MCF 10A (cell line): ENCODE data around the gene SCUBE1. TPM values are rescaled to one million over a fixed set of nuclear protein-coding genes. Genes with fewer than 3 reads are reported as not detected.

Experiments used
- BruUV-seq: library from RNA; stranded (reverse); fragments of 400-500 nt; replicated peaks from 2 replicates; lab custom pipeline; 2021; lab: Mats Ljungman, UMichigan
- CTCF ChIA-PET: fragments of 300-600 bp; sonication (Branson Sonifier 250); formaldehyde crosslinking; extraction: SDS; loops from one replicate; lab custom pipeline; 2021; ENCODE audit warnings: antibody characterized with exemption, inconsistent platforms; lab: Yijun Ruan, JAX
- POLR2A ChIA-PET: fragments of 300-600, 350-650 bp; sonication (Branson Sonifier 250); formaldehyde crosslinking; extraction: SDS; loops from one replicate; lab custom pipeline; 2020; ENCODE audit warnings: antibody characterized with exemption, inconsistent platforms; lab: Yijun Ruan, JAX
- DNase-seq: peaks from one replicate; pipeline ENCODE4 v3.0.0-alpha.2; 2018; ENCODE audit not compliant: unreplicated experiment
- H3K27ac Mint-ChIP-seq: one replicate; pipeline ENCODE4 v1.8.0; 2022; ENCODE audit warnings: mild to moderate bottlenecking, low read depth, mixed read lengths; ENCODE audit not compliant: unreplicated experiment
- H3K27me3 Mint-ChIP-seq: one replicate; pipeline ENCODE4 v1.8.0; 2022; ENCODE audit warnings: mixed read lengths; ENCODE audit not compliant: insufficient read depth, unreplicated experiment
- H3K36me3 Mint-ChIP-seq: one replicate; pipeline ENCODE4 v1.8.0; 2022; ENCODE audit warnings: mild to moderate bottlenecking, moderate library complexity, mixed read lengths; ENCODE audit not compliant: insufficient read depth, unreplicated experiment
- H3K4me1 Mint-ChIP-seq: one replicate; pipeline ENCODE4 v1.8.0; 2022; ENCODE audit warnings: mixed read lengths; ENCODE audit not compliant: insufficient read depth, unreplicated experiment
- H3K4me3 Mint-ChIP-seq: one replicate; pipeline ENCODE4 v1.8.0; 2022; ENCODE audit warnings: mild to moderate bottlenecking, moderate library complexity, mixed read lengths; ENCODE audit not compliant: unreplicated experiment
- H3K9me3 Mint-ChIP-seq: one replicate; pipeline ENCODE4 v1.8.0; 2022; ENCODE audit warnings: mixed read lengths; ENCODE audit not compliant: unreplicated experiment
- CTCF ChIP-seq: fragments of 200-600 bp; IDR thresholded peaks from one replicate; pipeline ENCODE4 v1.8.0; 2022; ENCODE audit warnings: antibody characterized with exemption, mild to moderate bottlenecking; ENCODE audit not compliant: unreplicated experiment
- intact Hi-C: fragments of 100-400 bp; cut with micrococcal nuclease; formaldehyde crosslinking; loops from 2 replicates; pipeline ENCODE4 v1.14.1; 2022
- total RNA-seq: library from RNA; stranded (reverse); gene quantifications from 2 replicates; pipeline ENCODE4 v1.2.3, GENCODE V29; 2022

SCUBE1 gene
- total RNA-seq, 1 experiment from 2014 or later, result not detected

GRCh38 chr22:43257961-43258360, 85.2 kb downstream of the SCUBE1 start:
- ChIA-PET POLR2A (no interaction called here), CTCF (interaction anchor here (0.7 to 1.7 kb wide), 3 partner anchors 27 to 744 kb away, joined by 3 to 5 read pairs (median 4); no protein-coding TSS in a partner anchor)
- no peaks in the 10 kb centered on the region for H3K36me3 Mint-ChIP-seq
- intact Hi-C loops, result no loop called here
- no peak overlapping the region for H3K27ac Mint-ChIP-seq
- no peaks in the 10 kb centered on the region for H3K9me3 Mint-ChIP-seq
- DNase-seq, result no peak
- H3K4me3 Mint-ChIP-seq, result no peak overlapping the region
- BruUV-seq, result no TSS peak
- H3K4me1 Mint-ChIP-seq, result peaks cover 9% of the 10 kb centered on the region
- peaks cover 45% of the 10 kb centered on the region for H3K27me3 Mint-ChIP-seq
- no peak for TF ChIP-seq CTCF

- peaks cover 42% of the 10 kb centered on the region for H3K27me3 Mint-ChIP-seq
- no peak for TF ChIP-seq CTCF
- DNase-seq, result peak; percentile 29
- H3K27ac Mint-ChIP-seq, result no peak overlapping the region
- CTCF ChIA-PET, result interaction anchor here (0.7 to 1.7 kb wide), 3 partner anchors 27 to 744 kb away, joined by 3 to 5 read pairs (median 4); no protein-coding TSS in a partner anchor
- peaks cover 9% of the 10 kb centered on the region for H3K4me1 Mint-ChIP-seq
- intact Hi-C loops, result no loop called here
- no peaks in the 10 kb centered on the region for H3K36me3 Mint-ChIP-seq
- BruUV-seq, result no TSS peak
- H3K4me3 Mint-ChIP-seq, result no peak overlapping the region
- POLR2A ChIA-PET, result no interaction called here
- no peaks in the 10 kb centered on the region for H3K9me3 Mint-ChIP-seq
Observed at GRCh38 chr22:43257549-43257948, 85.6 kb downstream of the SCUBE1 start.

- Mint-ChIP-seq H3K27me3 (peaks cover 42% of the 10 kb centered on the region), H3K36me3 (no peaks in the 10 kb centered on the region), H3K4me3 (no peak overlapping the region), H3K9me3 (no peaks in the 10 kb centered on the region), H3K27ac (no peak overlapping the region), H3K4me1 (peaks cover 9% of the 10 kb centered on the region)
- no peak for DNase-seq
- intact Hi-C loops, result no loop called here
- ChIA-PET CTCF (no interaction called here), POLR2A (no interaction called here)
- BruUV-seq, result no TSS peak
- no peak for TF ChIP-seq CTCF
Observed at GRCh38 chr22:43256976-43257545, 86.1 kb downstream of the SCUBE1 start.

- Mint-ChIP-seq H3K4me1 (peaks cover 9% of the 10 kb centered on the region), H3K4me3 (no peak overlapping the region), H3K27ac (no peak overlapping the region), H3K27me3 (peaks cover 46% of the 10 kb centered on the region), H3K36me3 (no peaks in the 10 kb centered on the region), H3K9me3 (no peaks in the 10 kb centered on the region)
- CTCF ChIA-PET, result no interaction called here
- POLR2A ChIA-PET, result no interaction called here
- intact Hi-C loops, result no loop called here
- TF ChIP-seq CTCF, result no peak
- no peak for DNase-seq
- no TSS peak for BruUV-seq
Observed at GRCh38 chr22:43256569-43256968, 86.6 kb downstream of the SCUBE1 start.
